ENCODE results near the gene RTN1. TPM values are rescaled to one million over a fixed set of nuclear protein-coding genes. Genes with fewer than 3 reads are reported as not detected.

The RTN1 gene
- total RNA-seq, 1 donor from 2014 or later: 23.4 TPM

DNA sequence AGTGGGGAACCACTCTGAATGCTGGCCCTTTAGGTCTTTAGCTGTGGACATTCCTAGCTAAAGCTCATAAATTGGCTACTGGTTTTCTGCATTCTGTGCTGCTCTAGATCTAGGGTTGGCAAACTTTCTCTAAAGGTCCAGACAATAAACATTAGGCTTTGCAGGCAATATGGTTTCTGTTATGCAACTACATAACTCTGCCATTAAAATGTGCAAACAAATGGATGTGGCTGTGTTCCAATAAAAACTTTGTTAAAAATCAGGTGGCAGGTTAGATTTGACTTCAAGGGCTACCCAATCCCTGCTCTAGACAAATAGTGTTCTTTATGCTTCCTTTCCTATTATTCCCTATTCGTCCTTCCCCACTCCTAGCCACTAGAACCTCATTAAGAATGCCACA, 42.6 kb upstream of the RTN1 start:
- peaks cover 6% of the 10 kb centered on the region for H3K36me3 Mint-ChIP-seq (ENCODE audit: insufficient read depth)

DNA sequence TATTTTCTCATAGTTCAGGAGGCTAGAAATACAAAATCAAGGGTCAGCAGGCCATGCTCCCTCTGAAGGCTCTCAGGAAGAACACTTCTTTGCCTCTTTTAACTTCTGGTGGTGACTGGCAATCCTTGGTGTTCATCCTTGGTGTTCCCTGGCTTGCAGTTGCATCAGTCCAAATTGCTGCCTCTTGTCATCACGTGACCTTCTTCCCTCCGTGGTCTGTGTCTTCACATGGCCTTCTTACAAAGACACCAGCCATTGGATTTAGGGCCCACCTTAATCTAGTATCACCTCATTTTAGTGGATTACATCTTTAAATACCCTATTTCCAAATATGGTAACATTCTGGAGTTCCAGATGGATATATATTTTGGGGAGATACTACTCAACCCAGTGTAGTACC, 41.9 kb upstream of the RTN1 start:
- DNase-seq (ENCODE audit: low spot score, unreplicated experiment): no peak
- H3K27me3 Mint-ChIP-seq: no peaks in the 10 kb centered on the region
- H3K27ac Mint-ChIP-seq: no peak overlapping the region
- H3K9me3 Mint-ChIP-seq (ENCODE audit: low read depth): no peaks in the 10 kb centered on the region
- peaks cover 6% of the 10 kb centered on the region for H3K36me3 Mint-ChIP-seq (ENCODE audit: insufficient read depth)
- no peaks in the 10 kb centered on the region for H3K4me1 Mint-ChIP-seq (ENCODE audit: low read depth)
- TF ChIP-seq, protein P1, sequence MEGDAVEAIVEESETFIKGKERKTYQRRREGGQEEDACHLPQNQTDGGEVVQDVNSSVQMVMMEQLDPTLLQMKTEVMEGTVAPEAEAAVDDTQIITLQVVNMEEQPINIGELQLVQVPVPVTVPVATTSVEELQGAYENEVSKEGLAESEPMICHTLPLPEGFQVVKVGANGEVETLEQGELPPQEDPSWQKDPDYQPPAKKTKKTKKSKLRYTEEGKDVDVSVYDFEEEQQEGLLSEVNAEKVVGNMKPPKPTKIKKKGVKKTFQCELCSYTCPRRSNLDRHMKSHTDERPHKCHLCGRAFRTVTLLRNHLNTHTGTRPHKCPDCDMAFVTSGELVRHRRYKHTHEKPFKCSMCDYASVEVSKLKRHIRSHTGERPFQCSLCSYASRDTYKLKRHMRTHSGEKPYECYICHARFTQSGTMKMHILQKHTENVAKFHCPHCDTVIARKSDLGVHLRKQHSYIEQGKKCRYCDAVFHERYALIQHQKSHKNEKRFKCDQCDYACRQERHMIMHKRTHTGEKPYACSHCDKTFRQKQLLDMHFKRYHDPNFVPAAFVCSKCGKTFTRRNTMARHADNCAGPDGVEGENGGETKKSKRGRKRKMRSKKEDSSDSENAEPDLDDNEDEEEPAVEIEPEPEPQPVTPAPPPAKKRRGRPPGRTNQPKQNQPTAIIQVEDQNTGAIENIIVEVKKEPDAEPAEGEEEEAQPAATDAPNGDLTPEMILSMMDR (IDR thresholded peaks at IDR 0.05; ENCODE audit: unreplicated experiment): no peak
- no peak overlapping the region for H3K4me3 Mint-ChIP-seq (ENCODE audit: low read depth)

More for the DNA sequence above, 42.6 kb upstream of the RTN1 start:
- no peak overlapping the region for H3K4me3 Mint-ChIP-seq (ENCODE audit: low read depth)
- no peaks in the 10 kb centered on the region for H3K9me3 Mint-ChIP-seq (ENCODE audit: low read depth)
- H3K4me1 Mint-ChIP-seq (ENCODE audit: low read depth): peaks cover under 1% of the 10 kb centered on the region
- no peaks in the 10 kb centered on the region for H3K27me3 Mint-ChIP-seq
- TF ChIP-seq, protein P1 (IDR thresholded peaks at IDR 0.05; ENCODE audit: unreplicated experiment): no peak
- H3K27ac Mint-ChIP-seq: no peak overlapping the region
- DNase-seq (ENCODE audit: low spot score, unreplicated experiment): no peak

DNA sequence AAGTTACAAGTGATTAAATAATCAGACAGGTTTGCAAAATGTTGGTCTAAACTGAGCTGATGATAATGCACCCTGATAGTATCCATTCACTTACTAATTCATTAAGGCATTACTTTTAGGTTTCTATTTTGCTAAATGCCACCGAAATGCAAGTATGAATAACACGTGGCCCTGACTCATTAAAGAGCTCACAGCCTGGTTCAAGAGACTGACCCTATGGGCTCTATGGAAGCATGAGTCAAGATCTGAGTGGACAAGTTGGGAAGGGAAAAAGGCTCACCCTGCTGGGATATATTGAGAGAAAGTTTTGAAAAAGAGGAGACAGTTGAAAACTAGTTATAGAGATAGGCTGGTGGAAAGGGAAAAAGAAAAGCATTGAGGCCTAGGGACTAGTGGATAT, 34.6 kb upstream of the RTN1 start:
- no peaks in the 10 kb centered on the region for H3K9me3 Mint-ChIP-seq (ENCODE audit: low read depth)
- no peak for DNase-seq (ENCODE audit: low spot score, unreplicated experiment)
- no peak overlapping the region for H3K27ac Mint-ChIP-seq
- H3K36me3 Mint-ChIP-seq (ENCODE audit: insufficient read depth): no peaks in the 10 kb centered on the region
- no peaks in the 10 kb centered on the region for H3K27me3 Mint-ChIP-seq
- H3K4me3 Mint-ChIP-seq (ENCODE audit: low read depth): no peak overlapping the region
- TF ChIP-seq, protein P1 (IDR thresholded peaks at IDR 0.05; ENCODE audit: unreplicated experiment): no peak
- no peaks in the 10 kb centered on the region for H3K4me1 Mint-ChIP-seq (ENCODE audit: low read depth)

DNA sequence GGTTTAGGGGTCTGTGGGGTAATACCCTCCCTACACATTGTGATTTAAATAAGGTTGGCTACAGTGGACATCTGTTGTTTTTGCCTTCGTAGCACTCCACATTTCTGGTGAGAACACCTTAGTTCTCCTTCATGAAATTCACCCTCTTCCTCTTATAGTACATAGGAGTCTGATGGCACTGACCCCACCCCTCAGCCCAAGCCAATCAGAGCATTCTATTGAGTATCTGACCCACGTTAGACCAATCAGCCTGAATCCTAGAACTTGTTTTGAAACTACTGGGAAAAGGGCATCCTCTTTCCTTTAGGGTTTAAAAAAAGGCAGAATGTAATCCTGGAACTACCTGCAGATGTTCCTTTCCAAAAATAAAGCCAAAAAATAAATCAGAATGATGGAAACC, 33.6 kb upstream of the RTN1 start:
- Mint-ChIP-seq H3K9me3 (ENCODE audit: low read depth) (no peaks in the 10 kb centered on the region), H3K4me1 (ENCODE audit: low read depth) (no peaks in the 10 kb centered on the region), H3K36me3 (ENCODE audit: insufficient read depth) (no peaks in the 10 kb centered on the region), H3K27me3 (no peaks in the 10 kb centered on the region), H3K4me3 (ENCODE audit: low read depth) (no peak overlapping the region), H3K27ac (no peak overlapping the region)
- TF ChIP-seq, protein P1 (IDR thresholded peaks at IDR 0.05; ENCODE audit: unreplicated experiment): no peak
- DNase-seq (ENCODE audit: low spot score, unreplicated experiment): no peak

DNA sequence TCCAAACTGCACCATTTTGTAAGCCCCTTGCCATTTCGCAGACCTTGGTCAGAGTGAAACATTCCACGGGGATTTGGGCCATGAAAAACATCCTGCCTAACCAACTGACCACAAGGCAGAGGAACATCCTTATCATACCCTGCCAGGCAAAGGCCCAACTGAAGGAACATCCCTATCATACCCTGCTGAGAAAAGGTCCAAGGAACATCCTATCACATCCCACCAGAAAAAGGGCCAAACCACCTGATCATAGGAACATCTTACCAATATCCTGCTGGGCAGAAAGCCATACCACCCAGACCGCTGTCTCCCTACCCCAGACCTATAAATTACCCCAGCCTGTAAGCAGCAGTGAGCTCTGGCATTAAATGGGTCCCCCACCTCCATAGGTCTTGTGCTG, 30.0 kb upstream of the RTN1 start:
- Mint-ChIP-seq H3K4me1 (ENCODE audit: low read depth) (no peaks in the 10 kb centered on the region), H3K27ac (no peak overlapping the region), H3K4me3 (ENCODE audit: low read depth) (no peak overlapping the region), H3K36me3 (ENCODE audit: insufficient read depth) (no peaks in the 10 kb centered on the region), H3K27me3 (peaks cover 7% of the 10 kb centered on the region), H3K9me3 (ENCODE audit: low read depth) (no peaks in the 10 kb centered on the region)
- no peak for DNase-seq (ENCODE audit: low spot score, unreplicated experiment)
- TF ChIP-seq, protein P1 (IDR thresholded peaks at IDR 0.05; ENCODE audit: unreplicated experiment): no peak
